HG03196 (cell line): Measurements from ENCODE around the gene VPS35.
A peak's percentile ranks its signal among the peaks of the same experiment; 100 is the strongest.
"Not testable (repeated sequence)": the region's sequence is repeated elsewhere in the genome, so short reads cannot be mapped to it uniquely, and the experiment has no call there.

ENCODE experiments used
- ATAC-seq: cut with Tn5 transposase; IDR thresholded peaks from one replicate; pipeline ENCODE4 v1.9.1; 2021; ENCODE audit not compliant: unreplicated experiment

VPS35 gene

DNA sequence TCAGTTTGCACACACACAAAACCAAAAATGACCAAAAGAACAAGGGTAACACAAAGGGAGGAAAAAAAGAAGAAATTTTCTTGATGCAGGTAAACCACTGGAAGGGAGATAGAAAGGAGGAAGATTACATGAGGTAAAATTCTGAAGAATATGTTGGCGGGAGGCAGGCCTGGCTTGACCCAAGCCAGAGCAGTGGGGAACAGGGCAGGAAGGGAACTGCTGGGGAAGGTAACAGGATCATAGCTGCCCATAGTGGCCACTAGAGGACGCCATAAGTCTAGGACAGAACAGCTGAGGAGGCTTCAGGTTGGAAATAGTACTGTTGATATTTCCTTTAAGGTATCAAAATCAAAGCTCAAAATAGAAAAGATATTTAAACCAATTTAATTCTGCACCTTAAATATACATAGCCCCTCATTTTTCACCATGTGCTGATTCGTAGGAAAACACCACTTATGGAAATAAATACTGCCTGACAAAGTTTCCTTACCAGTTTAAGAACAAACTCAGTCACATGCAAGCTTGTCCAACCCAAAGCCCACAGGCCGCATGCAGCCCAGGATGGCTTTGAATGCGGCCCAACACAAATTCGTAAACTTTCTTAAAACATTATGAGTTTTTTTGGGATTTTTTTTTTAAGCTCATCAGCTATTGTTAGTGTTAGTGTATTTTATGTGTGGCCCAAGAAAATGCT lies 15.5 kb downstream of the VPS35 start:
- peak; percentile 89 for ATAC-seq

DNA sequence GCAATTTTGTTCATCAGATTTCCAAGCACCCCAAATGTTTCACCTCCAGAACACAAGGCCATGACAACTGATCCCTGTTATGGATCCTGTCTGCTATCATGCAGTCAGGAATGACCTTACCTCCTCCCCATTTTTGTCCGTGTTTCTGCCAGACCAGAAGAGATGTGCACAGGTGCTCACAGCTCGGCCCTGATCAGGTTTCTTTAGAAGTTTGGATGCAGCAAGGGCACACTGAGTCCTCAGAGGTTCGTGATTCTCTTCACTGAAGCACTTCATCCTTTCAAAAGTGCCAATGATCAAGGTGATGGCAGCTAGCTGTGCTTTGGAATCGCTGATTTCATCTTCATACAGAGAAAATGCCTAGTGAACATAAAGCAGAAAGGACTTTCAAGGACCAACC lies 26.9 kb downstream of the VPS35 start:
- ATAC-seq, result no peak

DNA sequence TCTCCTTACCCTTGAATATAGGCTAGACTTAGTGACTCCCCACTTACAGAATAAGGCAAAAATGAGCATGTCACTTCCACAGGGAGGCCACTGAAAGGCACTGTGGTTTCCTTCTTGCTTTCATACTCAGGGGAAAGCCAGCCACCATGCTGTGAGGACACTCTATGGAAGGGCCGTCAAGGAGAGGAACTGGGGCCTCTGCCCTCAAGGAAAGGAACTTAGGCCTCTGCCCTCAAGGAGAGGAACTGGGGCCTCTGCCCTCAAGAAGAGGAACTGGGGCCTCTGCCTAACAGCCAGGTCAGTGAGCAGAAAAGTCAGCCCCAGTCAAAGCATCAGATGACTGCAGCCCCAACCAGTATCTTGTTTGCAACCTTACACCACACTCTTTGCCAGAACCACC lies 30.1 kb downstream of the VPS35 start:
- ATAC-seq, result peak; percentile 95

DNA sequence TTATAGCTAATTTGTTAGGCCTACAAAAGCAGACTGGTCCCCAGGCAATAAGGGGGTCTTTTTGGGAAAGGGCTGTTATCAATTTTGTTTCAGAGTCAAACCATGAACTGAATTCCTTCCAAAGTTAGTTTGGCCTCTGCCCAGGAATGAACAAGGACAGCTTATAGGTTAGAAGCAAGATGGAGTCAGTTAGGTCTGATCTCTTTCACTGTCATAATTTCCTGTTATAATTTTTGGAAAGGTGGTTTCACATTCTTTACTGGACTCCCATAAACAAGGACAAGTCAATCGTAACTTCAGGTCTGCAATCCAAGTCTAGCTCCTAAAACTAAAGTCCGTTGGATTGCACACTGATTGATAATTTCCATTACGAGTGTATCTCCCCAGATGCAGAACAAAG lies 37.7 kb downstream of the VPS35 start:
- ATAC-seq, result no peak

DNA sequence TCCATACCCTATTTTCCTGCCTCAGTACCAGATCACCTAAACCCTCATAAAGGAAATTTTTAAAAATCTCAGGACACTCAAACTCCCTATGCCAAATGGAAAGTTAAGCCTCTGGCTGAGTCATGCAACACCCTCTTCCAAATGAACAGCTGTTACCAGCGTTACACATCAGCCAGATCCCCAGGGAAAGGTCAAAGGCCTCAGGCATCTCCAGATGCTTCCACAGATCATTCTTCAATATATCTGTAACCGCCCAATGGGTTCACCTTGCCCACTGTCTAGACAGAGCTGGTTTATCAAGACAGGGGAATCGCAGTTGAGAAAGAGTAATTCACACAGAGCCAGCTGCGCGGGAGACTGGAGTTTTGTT lies 38.7 kb downstream of the VPS35 start:
- ATAC-seq, result no peak

DNA sequence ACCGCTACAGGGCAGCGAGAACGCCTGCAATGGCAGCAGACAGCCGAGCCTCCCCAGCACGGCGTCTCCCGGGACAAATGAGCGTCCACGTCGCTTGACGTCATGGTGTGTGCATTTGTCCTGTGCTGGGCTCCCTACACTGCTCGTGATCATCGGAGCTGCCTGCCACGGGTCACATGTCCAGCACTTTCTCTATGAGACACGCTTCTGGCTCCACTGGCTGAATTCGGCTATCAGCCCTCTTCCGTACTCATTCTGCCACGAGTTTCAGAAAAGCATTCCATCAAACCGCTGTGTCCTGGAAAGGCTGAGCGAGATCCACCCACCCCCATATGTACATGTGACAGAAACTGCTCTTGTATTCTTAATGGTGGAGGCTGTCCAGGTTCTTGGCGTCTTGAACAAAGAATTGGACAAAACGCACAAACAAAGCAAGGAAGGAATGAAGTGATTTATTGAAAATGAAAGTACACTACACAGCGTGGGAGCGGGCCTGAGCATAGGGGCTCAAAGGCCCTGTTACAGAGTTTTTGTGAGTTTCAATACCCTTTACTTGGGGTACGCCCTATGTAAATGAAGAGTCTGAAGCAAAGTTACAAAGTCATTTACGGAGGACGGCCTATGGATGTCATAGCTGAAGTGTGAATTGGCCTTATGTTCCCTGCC lies 39.3 kb downstream of the VPS35 start:
- ATAC-seq, result no peak

DNA sequence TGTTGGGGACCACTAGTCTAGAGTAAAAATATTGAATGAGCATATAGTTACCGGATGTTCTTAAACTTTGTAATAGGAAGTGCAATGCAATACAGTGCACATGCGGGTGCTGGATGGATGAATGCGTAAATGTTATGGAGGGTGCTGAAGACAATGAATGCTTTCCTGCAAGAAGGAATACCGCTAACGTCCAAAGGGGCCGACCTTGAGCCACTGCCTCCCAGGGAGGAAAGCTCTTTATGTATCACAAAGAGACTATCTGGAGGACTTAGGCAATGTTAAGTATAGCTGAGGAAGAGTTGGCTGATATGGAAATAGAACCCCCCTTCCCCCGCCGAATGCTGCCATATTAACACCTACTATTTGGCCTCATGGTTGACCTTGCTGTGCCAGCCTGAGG lies 40.3 kb downstream of the VPS35 start:
- no peak for ATAC-seq

DNA sequence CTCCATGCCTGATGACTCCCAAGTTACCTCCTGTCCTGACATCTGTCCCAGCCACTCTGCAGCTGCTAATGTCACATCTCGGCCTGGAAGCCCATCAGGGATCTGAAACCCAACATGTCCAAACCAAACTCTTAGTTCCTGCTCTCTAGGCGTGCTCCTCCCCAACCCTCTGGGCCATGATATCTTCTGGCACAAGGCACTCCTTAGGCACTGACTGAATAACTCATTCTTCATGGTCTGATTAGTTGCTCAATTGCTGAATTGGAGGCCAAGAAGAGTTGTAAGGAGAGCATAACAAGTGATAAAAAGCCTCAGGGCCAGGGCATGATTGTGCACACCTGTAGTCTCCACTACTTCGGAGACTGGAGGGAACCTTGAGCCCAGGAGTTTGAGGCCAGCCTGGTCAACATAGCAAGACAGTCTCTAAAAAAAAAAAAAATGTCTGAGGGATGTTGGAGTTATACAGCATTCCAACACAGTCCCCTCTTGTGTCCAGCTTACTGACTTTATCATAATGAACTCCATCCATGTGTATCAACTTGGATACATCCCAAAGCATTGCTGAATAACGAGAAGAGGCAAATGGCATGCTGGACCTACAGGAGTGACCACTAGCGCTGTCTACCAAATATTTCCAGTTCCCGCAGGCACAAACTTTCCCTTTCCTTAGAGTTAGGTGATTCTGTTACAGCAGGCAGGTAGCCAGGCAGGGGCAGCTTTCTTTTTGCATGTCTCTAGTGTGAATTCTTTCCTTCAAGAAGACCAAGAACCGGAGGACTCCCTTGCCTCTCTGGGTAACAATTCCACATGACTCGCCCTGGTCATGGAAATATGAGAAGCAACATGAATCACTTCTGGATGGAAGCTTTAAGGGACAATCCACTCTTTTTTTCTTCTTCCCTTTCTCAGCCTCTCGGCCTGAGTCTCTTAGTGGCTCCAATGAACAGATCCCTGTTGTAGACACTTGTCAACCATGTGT lies 49.7 kb downstream of the VPS35 start:
- no peak for ATAC-seq

DNA sequence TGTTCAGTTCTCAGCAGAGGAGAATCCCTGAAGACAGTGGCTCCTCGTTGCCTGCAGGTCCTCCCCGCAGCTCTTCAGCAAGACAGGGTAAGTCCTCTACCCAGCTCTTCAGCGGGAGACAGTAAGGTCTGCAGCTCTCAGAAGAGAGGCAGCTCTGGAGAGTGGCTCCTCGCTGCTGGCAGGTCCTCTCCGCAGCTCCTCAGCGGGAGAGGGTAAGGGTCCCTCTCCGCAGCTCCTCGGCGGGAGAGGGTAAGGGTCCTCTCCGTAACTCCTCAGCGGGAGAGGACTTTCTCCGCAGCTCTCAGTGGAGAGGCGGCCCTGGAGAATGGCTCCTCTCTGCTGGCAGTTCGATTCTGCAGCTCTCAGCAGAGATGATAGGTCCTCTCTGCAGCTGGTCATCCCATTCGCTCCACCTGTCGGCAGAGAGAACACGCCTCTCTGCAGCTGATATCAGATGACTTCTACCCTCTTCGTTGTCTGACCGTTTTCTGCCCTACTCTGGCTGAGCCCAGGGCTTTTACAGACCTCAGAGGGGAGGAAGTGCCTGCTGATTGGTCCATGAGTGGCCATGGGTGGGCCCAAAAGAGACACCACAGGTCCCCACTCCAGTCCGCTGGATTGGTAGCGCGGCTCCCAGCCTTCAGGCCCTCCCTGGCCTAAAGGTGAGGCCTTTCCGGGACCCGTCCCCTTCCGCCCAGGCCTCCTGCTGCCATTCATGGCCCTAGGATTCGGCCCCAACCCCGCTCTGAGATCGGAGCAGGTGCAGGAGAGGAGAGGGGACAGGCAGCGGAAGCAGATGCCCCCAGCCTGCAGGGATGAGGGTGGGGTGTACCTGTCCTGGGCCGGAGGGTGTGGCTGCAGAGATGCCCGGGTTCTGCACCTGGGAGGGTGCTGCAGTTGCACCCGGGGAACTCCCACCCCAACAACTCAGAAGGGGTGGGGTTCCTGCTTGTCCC lies 55.9 kb downstream of the VPS35 start:
- ATAC-seq, result no peak

DNA sequence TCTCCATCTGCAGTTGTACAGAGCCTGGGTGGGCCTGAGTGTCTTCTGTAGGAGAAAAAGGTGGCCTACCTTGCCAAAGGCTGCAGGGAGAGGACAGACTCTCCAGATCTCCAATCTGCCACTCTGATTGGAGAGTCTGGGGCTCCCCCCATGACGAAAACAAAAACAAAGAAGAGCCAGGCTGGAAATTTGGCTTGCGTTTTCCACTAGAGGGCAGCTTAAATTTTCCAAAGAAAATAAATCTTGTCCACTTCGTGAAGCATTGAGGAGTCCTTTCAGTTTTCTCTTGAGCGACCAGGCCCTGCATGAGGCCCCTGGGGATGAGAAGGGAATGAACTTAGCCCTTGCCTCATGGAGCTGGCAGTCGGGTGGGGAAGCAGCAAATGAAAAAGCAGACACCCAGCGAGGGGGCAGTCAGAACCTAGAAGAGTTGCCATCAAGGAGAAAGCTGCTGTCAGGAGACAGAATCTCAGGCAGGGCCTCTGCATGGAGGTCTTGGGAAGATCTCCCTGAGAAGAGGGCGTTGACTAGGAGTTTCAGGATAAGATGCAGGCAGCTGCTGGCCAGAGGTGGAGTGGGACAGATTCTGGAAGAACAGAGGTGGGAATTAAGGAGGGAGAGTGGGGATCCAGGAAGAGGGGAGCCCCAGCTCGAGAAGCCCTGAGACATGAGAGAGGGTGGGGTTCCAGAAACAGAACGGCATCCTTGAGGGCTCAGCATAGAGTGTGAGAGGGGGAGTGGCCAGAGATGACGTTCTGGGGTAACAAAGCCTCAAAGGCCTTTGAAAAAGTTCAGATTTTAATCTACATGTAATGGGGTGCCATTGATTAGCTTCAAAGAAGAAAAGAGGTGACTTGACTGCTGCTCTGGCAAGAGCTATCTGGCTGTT lies 59.4 kb downstream of the VPS35 start:
- ATAC-seq, result no peak

DNA sequence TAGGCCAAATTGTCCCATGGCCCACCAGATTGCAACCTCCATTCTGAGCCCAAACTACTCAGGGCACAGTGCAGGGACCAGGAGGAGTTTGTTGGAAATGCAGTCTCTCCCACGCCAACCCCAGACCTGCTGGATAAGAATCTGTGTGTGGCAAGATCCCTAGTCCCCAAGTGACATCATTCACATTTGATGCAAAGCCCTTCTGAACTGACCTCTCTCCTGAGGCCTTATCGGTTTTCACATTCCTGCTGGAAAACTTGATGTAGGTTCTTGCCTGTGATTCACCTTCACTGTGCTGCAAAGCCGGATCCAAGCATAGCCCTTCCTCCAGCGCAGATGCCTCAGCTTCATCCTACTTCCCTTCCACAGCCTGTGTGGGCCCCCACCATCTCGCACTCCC lies 61.2 kb downstream of the VPS35 start:
- no peak for ATAC-seq

DNA sequence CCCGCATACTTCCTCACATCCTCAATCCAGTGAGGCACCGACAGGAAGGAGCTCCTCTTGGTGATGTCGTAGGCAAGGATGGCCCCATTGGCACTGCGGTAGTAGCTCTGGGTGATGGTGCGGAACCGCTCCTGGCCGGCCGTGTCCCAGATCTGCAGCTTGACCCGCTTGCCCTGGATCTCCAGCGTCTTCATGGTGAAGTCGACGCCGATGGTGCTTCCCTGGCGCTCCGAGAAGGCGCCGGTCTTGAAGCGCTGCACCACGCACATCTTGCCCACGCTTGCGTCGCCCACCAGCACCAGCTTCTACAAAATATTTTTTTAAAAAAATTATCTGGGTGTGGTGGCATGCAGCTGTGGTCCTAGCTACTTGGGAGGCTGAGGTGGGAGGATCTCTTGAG lies 62.3 kb downstream of the VPS35 start:
- not testable (repeated sequence) for ATAC-seq

DNA sequence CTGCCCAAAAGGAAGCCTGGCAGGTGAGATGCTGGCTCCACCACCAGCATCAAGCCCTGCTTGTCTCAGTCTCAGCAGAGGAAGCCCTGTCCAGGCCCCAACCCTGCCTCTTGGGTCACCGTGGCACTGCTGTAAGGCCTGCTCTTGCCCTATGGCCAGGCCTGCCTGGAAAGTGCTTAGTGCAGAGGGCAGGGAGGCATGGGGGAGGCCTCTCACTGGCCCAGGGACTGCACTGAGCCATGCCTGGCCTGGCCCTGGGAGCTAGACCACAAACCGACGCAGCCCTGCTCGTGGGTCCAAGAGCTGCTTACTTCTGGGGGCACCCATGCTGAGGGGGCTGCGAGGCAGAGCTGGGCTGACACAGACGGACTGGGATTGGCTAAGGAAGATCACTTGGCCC lies 64.1 kb downstream of the VPS35 start:
- not testable (repeated sequence) for ATAC-seq

DNA sequence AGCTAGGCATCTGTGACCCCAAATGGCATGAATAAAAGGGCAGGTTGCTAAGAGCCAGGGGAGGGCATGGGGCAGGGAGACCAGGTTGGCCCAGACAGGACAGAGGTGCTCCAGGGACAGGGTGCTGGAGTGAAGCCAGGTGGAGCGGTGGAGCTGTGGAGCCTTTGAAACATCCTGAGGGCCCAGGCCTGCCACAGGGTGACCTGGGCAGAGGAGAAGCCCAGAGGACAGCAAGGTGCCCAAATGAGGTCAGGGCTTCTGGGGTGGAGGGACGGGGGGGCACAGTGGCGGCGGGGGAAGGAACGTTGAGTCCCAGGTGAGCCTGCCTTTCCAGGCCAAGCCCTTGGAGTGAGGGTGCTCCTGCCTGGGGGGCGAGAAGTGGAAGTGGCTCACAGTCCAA lies 65.3 kb downstream of the VPS35 start:
- not testable (repeated sequence) for ATAC-seq

DNA sequence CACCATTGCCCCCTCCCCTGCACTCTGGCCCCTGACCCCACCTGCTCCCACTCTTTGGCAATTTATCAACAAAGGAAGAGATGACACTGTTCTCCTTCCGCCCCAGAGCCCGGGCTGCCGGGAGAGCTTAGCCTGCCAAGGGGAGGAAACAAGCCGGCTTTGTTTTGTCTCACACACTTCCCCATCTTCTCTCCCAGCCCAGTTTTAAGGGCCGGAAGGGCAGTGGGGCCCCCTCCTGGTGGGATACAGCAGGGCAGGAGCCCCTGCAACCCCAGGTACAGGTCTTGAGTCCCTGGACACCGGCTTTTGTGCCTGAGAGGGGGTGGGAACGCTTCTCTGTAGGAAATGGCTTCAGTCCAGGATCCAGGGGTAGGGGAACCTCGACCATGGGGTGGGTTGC lies 65.7 kb downstream of the VPS35 start:
- not testable (repeated sequence) for ATAC-seq

DNA sequence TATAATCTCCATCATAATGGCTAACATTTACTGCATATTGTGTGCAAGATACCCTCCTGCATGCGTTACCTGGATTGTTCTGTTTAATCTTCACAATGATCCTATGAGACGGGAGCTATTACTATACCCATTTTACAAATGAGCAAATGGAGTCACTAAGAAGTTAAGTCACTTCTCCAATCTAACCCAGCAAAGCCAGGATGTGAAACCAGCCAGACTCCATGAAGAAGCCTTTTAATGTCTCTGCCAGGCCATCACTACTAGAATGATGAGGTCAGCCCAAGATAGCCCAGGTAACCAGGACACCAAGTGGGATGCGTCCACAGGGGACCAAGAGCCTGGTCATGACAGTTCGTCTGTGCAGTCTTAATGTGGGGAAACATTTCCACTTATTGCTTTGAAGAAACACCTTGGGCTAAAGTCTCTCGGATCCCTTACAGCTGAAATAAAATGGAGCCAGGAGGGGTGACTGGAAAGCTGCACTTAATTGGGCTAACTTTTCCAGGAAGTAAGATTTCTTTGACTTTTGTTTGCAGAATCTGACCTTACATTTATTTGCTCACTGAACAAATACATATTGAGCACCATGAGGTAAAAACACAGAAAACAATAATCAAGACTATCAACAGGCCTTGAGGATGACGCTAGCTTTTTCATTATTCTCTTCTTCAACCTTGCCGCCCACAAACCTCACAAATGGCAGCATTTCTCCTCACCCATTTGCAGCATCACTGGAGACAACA lies 66.9 kb downstream of the VPS35 start:
- no peak for ATAC-seq

DNA sequence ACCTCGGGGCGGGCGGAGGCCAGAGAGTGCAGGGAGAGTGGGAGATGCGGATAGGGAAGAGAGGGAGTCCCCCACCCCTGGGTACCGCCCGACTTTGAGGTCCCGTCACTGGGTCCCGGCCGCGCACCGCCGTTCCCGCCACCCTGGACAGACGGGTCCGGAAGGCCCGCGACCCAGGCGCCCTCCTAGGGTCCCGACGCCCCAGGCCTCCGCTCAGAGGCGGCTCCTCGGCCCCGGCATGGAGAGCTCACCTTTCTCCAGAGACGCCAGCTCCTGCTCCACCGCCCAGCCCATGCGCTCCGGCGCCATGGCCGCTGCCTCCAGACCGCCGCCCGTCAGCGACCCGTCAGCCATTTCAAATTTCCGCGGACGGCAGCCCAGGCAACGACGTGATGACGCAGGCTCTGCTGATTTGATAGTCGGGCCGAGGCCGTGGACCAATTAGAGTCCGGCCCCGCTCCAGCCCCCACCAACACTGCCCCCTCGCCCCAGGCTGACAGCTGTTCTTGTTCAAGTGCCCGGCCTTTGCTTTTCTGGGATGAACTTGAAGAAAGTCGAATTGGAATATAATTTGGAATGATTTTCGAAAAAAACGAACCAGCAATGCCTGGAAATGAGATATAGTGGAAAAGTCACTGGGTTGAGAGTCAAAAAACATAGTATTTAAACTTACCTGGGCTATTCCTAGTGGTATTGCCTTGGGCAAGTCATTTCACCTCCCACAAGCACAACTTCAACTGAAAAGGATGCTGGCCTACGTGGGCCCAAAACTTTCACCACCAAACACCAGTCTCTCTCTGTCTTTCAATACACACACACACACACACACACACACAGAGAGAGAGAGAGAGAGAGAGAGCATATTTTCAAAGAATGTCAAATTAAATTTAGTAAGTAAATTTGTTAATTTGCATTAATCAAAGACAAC lies 67.7 kb downstream of the VPS35 start, which contains the start of gene SHCBP1:
TSS of gene SHCBP1 (minus strand) at position 374 of the 928 bp plus-strand sequence. CDS start at position 354, 20 bp downstream.
- ATAC-seq, result peak; percentile 91
